Right lobe of liver (tissue), 6 donors: ENCODE measurements around the gene IGLL5. TPM values are rescaled to one million over a fixed set of nuclear protein-coding genes. Genes with fewer than 3 reads are reported as not detected.

Experiments
- ATAC-seq, 4 donors: fragments of 200-7000 bp; cut with Tn5 transposase; one replicate each; pipeline ENCODE4 v1.9.1; 2020; ENCODE audit warnings: mild to moderate bottlenecking in 4 of 4, moderate library complexity in 4 of 4
- DNase-seq, 3 donors: peaks; one replicate each; pipeline ENCODE4 v3.0.0-alpha.2; 2020
- H3K27ac ChIP-seq, 3 donors: fragments of 200-600 bp; one replicate each; pipeline ENCODE4 v1.8.0; 2022
- H3K27me3 ChIP-seq, 2 donors: fragments of 200-600 bp; one replicate each; pipeline ENCODE4 v1.8.0; 2022
- H3K36me3 ChIP-seq, 4 donors: fragments of 200-600 bp; sonication (generic) in 1 of 4; one replicate each; pipeline versions ENCODE4 v1.5.1 to v1.8.0; 2017 to 2022; ENCODE audit warnings: control low read depth in 1 of 4
- H3K4me1 ChIP-seq, 4 donors: fragments of 200-600 bp; sonication (generic) in 1 of 4; one replicate each; pipeline versions ENCODE4 v1.5.1 to v1.8.0; 2017 to 2022; ENCODE audit warnings: control low read depth in 1 of 4
- H3K4me3 ChIP-seq, 3 donors: fragments of 200-600 bp; one replicate each; pipeline ENCODE4 v1.8.0; 2022
- H3K9me3 ChIP-seq, 4 donors: fragments of 200-600 bp; sonication (generic) in 1 of 4; one replicate each; pipeline versions ENCODE4 v1.5.1 to v1.8.0; 2017 to 2022; ENCODE audit warnings: control low read depth in 1 of 4
- POLR2A ChIP-seq: fragments of 450-650 bp; IDR thresholded peaks from one replicate; pipeline ENCODE4 v1.6.1; 2017; ENCODE audit warnings: antibody characterized with exemption, mild to moderate bottlenecking
- WGBS: methylation state at CpG from one replicate; pipeline ENCODE4 v1.1.6; 2018; ENCODE audit warnings: low coverage, low lambda C conversion rate; ENCODE audit not compliant: insufficient coverage; ENCODE audit errors: missing lambda C conversion rate; 5-methylcytosine and 5-hydroxymethylcytosine counted together
- intact Hi-C, 2 donors: fragments of 100-400 bp; cut with DNase I; formaldehyde crosslinking; loops; one replicate each; pipeline versions ENCODE4 v1.11.2 to v1.14.1; 2022
- total RNA-seq, 6 experiments: library from RNA; depleted of rRNA in 2 of 6; stranded (reverse); fragments of >200 nt in 2 of 6; fragmentation: NEBNext Ultra II Directional in 3 of 6; extraction: Animal tissue kit (Norgen Biotek cat#: 25700) in 3 of 6; gene quantifications; one replicate each; pipeline versions ENCODE4 v1.1.0 to v1.2.4, GENCODE V29; 2016 to 2023
- TF ChIP-seq, protein P1 (sequence below), 4 donors: fragments of 200-600 bp in 3 of 4; fragments of 450-650 bp in 1 of 4; IDR thresholded peaks; one replicate each; pipeline versions ENCODE4 v1.5.1 to v1.8.0; 2016 to 2022; ENCODE audit warnings: antibody characterized with exemption in 4 of 4, mild to moderate bottlenecking in 2 of 4
- donor health status: DM: no; HTN: yes; CAD: no.
- donor health status: DM: no; HTN: no; CAD: no.
- donor health status: DM: no; HTN: no; CAD: no.
- donor health status: DM: no; HTN: yes; CAD: no.
- donor health status: DM: no; HTN: yes; CAD: no.

IGLL5 gene
- total RNA-seq, 6 experiments from 2014 or later = 1.6 to 4.1 (median 3.1) TPM

GRCh38 chr22:22916215-22916951 is 28.8 kb downstream of the IGLL5 start:
- ATAC-seq = no peak
- 62% methylated on average over 8 of the region's 10 CpGs for WGBS
- Histone ChIP-seq H3K36me3 (no peaks in the 10 kb centered on the region), H3K4me1 (no peaks in the 10 kb centered on the region), H3K27me3 (no peaks in the 10 kb centered on the region), H3K27ac (no peak overlapping the region), H3K9me3 (no peaks in the 10 kb centered on the region), H3K4me3 (no peak overlapping the region)
- no peak for TF ChIP-seq POLR2A
- TF ChIP-seq, protein P1, sequence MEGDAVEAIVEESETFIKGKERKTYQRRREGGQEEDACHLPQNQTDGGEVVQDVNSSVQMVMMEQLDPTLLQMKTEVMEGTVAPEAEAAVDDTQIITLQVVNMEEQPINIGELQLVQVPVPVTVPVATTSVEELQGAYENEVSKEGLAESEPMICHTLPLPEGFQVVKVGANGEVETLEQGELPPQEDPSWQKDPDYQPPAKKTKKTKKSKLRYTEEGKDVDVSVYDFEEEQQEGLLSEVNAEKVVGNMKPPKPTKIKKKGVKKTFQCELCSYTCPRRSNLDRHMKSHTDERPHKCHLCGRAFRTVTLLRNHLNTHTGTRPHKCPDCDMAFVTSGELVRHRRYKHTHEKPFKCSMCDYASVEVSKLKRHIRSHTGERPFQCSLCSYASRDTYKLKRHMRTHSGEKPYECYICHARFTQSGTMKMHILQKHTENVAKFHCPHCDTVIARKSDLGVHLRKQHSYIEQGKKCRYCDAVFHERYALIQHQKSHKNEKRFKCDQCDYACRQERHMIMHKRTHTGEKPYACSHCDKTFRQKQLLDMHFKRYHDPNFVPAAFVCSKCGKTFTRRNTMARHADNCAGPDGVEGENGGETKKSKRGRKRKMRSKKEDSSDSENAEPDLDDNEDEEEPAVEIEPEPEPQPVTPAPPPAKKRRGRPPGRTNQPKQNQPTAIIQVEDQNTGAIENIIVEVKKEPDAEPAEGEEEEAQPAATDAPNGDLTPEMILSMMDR (IDR thresholded peaks at IDR 0.05) = no peak
- DNase-seq = no peak
- intact Hi-C loops = no loop called here

GRCh38 chr22:22916952-22917290 is 29.3 kb downstream of the IGLL5 start:
- Histone ChIP-seq H3K27me3 (no peaks in the 10 kb centered on the region), H3K27ac (no peak overlapping the region), H3K9me3 (no peaks in the 10 kb centered on the region), H3K4me3 (no peak overlapping the region), H3K4me1 (no peaks in the 10 kb centered on the region), H3K36me3 (no peaks in the 10 kb centered on the region)
- TF ChIP-seq POLR2A = no peak
- TF ChIP-seq, protein P1 (IDR thresholded peaks at IDR 0.05) = no peak
- 82% methylated on average over 2 of the region's 3 CpGs for WGBS
- DNase-seq = no peak
- ATAC-seq = no peak
- intact Hi-C loops = no loop called here

DNA sequence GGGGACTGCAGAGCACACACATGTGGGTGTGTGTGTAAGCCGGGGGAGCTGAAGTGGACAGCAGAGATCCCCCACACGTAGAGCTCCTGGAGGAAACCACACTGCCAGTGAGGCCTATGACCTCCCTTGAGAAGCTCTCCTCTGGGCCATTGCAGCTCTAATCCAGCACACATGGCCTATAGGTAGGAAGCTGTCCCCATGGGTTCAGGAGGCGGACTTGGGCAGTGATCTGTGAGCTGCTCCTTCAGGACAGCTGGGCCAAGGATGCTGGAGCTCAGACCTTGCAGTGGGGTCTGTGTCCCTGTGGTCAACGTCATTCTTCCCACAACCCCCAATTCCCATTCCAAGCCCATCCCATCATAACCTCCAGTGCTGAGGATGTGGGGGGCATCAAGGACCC is 29.8 kb downstream of the IGLL5 start:
- intact Hi-C loops = no loop called here
- TF ChIP-seq, protein P1 (IDR thresholded peaks at IDR 0.05) = no peak
- no peak for TF ChIP-seq POLR2A

DNA sequence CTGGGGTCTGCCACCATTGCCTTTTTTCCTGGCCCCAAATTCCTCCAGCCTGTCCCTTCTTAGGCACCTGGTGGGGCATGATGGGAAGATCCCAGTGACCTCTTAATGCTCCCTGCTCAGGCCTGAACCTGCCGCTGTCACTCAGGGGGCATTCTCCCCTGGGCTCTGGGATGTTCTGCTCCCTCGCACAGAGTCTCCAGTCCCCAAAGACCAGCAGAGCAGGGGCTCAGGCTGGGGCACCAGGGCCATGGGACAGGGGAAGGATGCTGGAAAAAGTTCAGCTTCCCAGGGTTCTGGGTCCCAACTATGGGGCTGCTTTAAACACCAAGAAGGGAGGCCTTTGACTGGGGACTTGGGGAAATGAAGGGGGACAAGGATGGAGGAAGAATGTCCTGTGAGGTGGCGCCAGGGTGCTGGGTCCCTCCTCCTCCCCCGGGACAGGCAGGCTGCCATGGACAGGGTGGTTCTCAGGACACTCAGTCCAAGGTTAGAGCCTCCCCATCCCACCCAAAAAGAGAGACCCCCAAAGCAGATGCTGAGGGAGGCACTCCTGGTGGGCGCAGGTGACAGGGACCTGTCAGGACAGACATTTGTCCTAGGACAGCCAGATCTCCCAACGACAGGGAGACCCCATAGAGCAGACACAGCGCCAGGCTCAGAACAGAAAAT is 30.8 kb downstream of the IGLL5 start:
- Histone ChIP-seq H3K27me3 (no peaks in the 10 kb centered on the region), H3K27ac (no peak overlapping the region), H3K36me3 (no peaks in the 10 kb centered on the region), H3K9me3 (no peaks in the 10 kb centered on the region), H3K4me1 (no peaks in the 10 kb centered on the region), H3K4me3 (no peak overlapping the region)
- WGBS = 80% methylated on average over 1 of the region's 7 CpGs
- ATAC-seq (no peak), DNase-seq (no peak)
- intact Hi-C loops = no loop called here
- TF ChIP-seq, protein P1 (IDR thresholded peaks at IDR 0.05) = no peak
- no peak for TF ChIP-seq POLR2A

More for the DNA sequence above, 29.8 kb downstream of the IGLL5 start:
- no peaks in the 10 kb centered on the region for H3K27me3 ChIP-seq
- DNase-seq = no peak
- H3K36me3 ChIP-seq = no peaks in the 10 kb centered on the region
- no peak for ATAC-seq
- no peaks in the 10 kb centered on the region for H3K9me3 ChIP-seq
- WGBS = no CpG with 5 or more reads among the region's 4 CpGs
- H3K4me3 ChIP-seq = no peak overlapping the region
- no peaks in the 10 kb centered on the region for H3K4me1 ChIP-seq
- no peak overlapping the region for H3K27ac ChIP-seq
